HG03457 (cell line): Measurements from ENCODE around the gene IGFBP3.

Experiments used
- ATAC-seq: cut with Tn5 transposase; IDR thresholded peaks from one replicate; pipeline ENCODE4 v1.9.1; 2021; ENCODE audit warnings: moderate number of reproducible peaks; ENCODE audit not compliant: unreplicated experiment

Gene IGFBP3

DNA sequence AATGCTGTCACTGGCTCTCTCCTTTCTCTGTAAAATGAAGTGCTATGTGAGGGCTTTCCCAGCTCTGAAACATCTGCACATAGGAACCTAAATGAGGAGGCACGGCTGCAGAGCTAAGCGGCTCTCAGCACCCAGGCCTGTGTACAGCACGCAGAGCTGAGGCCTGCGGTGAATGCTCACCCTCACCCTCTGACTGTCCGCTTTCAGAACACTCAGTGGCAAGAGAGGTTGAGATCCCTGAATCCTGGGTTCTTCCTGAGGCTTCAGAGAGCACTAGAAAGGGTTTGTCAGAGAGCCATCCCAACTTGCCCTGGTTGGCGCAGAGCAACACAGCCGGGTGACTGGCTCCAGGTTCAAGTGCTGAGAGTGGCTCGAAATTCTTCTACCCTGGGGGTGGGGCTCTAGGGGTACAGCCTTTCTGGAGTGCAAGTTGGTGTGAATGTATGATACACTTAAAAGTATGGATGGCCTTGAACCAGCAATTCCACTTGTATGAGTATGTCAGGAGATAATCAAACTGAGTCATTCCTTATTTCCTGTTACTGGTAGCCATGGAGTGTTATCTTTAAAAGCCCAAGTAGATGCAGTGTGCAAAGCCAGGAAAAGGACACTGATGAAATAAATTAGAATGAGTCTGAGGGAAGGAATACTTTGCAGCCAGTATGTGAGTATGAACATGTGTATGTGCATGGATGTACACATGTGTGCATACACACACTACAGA, 46.5 kb downstream of the IGFBP3 start:
- ATAC-seq: no peak

- no peak for ATAC-seq
Observed at GRCh38 chr7:45873355-45873754, 47.7 kb downstream of the IGFBP3 start.

- no peak for ATAC-seq
Observed at GRCh38 chr7:45873035-45873354, 48.1 kb downstream of the IGFBP3 start, which contains the start of gene CCDC201. Gene CCDC201 (minus strand): TSS chr7:45873082. CDS start chr7:45873007, 75 bp downstream.

- no peak for ATAC-seq
Observed at GRCh38 chr7:45872116-45873034, 48.7 kb downstream of the IGFBP3 start.

- no peak for ATAC-seq
Observed at GRCh38 chr7:45869426-45869825, 51.6 kb downstream of the IGFBP3 start.

- no peak for ATAC-seq
Observed at GRCh38 chr7:45867471-45867870, 53.6 kb downstream of the IGFBP3 start.

DNA sequence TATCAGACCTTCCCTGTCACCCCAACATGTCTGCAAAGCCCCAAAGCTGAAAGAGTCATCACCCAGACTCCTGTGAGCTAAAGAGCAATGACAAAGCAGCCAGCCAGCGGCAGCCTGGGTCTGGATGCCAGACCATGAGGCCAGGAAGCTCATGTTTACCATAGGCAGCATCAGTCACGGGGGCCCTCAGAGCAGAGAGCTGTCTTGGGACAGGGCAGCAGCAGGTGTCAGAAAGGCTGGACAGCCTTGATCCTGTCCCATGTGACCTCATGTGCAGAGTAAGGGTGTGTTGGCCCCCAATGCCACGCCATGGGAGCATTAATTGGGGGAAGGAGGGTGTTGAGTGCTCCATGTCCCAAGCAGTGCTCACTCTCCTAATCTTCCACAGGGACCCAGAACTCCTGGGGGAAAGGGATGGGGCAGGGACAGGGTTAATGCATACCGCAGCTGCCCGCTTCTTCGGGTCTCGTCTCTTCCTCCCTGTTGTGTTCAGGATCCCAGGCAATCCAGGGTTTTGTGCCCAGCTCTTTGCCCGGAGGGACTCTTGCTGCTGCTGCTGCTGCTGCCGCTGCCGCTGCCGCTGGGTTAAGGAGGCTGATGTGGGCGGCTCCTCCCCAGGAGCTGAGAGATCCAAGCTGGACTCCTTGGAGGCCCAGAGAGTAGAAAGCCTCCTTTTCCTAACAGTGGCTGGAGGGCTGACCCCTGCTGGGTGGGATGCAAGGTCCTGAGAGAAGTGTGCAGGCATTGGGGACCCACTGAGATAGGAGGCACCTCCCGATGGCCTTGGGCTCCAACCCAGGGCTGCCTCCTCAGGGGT, 55.3 kb downstream of the IGFBP3 start:
- ATAC-seq: no peak

DNA sequence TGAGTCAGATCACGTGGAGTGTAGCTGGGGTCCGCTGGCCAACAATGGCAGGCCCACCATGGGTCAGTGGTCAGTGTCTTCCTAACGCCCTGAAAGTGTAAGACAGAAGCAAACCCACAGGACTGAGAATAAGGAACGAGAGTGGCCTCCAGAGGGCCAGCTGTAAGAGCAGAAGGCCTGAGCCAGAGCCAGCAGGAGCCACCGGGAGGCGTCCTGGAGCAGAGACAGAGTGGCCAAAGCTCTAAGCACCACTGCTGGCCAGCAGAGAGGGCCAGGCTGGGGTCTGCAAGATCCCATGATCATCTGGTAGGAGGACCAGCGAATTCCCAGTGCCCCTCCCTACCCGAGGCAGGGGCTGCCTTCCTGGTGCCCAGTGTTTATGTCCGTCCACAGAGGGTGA, 57.4 kb downstream of the IGFBP3 start:
- ATAC-seq: no peak
